Cardiac muscle cell (in vitro differentiated cells and primary cell): Measurements from ENCODE around the gene TCF3. TPM values are rescaled to one million over a fixed set of nuclear protein-coding genes. Genes with fewer than 3 reads are reported as not detected.
"Not testable (repeated sequence)": the region's sequence is repeated elsewhere in the genome, so short reads cannot be mapped to it uniquely, and the experiment has no call there.

Experiments used
- DNase-seq, 2 donors: peaks; one replicate each; pipeline versions ENCODE4 v3.0.0 to v3.0.0-alpha.2; 2010 to 2017; ENCODE audit warnings: low read depth in 1 of 2, low spot score in 1 of 2
- H3K27ac ChIP-seq: fragments of 200-600 bp; sonication (generic); 2 replicates; pipeline ENCODE4 v1.5.1; 2016
- H3K27me3 ChIP-seq: fragments of 200-600 bp; sonication (generic); 2 replicates; pipeline ENCODE4 v1.6.0; 2016; ENCODE audit warnings: control low read depth
- H3K36me3 ChIP-seq: fragments of 200-600 bp; sonication (generic); 2 replicates; pipeline ENCODE4 v1.5.1; 2016; ENCODE audit warnings: control low read depth
- H3K4me1 ChIP-seq: fragments of 200-600 bp; sonication (generic); 2 replicates; pipeline ENCODE4 v1.8.1; 2017; ENCODE audit warnings: low read depth, mild to moderate bottlenecking, mixed run types
- H3K4me3 ChIP-seq: fragments of 200-600 bp; sonication (generic); 2 replicates; pipeline ENCODE4 v1.5.1; 2016; ENCODE audit warnings: mild to moderate bottlenecking
- H3K9me3 ChIP-seq: fragments of 200-600 bp; sonication (generic); 2 replicates; pipeline ENCODE4 v1.5.1; 2017; ENCODE audit warnings: low read depth, mild to moderate bottlenecking, control low read depth
- polyA plus RNA-seq: library from polyadenylated mRNA; unstranded; fragments of >200 nt; fragmentation: Nextera tagmentation; extraction: Ambion mirVana; gene quantifications from 2 replicates; pipeline ENCODE4 v1.2.1, GENCODE V29; 2016
- total RNA-seq: library from RNA; depleted of rRNA; stranded (reverse); fragments of >200 nt; gene quantifications from 2 replicates; pipeline ENCODE4 v1.2.3, GENCODE V29; 2016
- TF ChIP-seq, protein P1 (sequence below): IDR thresholded peaks from 2 replicates; pipeline ENCODE4 v1.5.1; 2012; ENCODE audit warnings: low read depth, mild to moderate bottlenecking, low read length

TCF3 gene
- total RNA-seq (250 and 281 TPM in 2 replicates), polyA plus RNA-seq (110 and 136 TPM in 2 replicates)

DNA sequence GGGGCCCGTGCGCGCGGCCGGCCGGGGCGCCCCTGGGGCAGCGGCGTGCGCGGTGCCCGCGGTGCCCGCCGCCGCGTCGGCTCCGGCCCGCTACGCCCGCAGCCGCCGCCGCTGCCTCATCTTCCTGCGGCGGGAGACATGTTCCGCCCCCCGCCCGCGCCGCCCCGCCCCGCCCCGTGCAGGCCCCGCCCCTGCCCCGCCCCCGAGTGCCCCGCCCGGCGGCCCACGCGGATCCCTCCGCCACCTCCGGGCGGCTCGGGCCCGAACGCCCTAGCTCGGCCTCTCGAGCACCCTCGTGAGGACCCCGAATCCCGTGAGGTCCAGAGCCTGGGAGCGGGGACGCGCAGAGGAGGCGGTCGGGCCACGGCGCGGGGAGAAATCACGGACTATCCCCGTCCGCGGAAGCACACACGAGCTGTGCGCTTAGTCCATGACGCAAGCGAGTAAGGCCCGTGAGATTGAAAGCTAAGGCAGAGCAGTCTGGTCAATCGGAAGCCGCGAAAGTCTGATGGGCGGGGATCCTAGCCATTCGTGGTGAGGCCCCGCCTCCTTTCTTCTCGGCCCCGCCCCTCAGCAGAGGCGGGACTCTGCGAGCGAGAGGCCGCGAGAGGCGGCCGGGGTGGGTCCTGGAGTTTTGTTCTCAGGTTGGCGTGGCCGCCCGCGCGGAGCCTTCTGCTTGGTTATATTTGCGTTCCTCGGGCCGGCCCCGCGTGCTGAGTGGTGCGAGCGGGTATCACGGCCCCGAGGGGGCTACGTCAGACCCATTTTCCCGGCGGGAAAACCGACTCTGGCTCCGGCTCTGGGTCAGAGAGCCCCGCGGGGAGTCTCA is at the start of gene TCF3:
TSS of gene TCF3 (minus strand) at position 145 of the 829 bp plus-strand sequence. CDS start 2,367 bp downstream, outside the sequence.
- peak within 1 kb of the TSS; percentile 100 for H3K27ac ChIP-seq
- no peaks in the 10 kb centered on the region for H3K27me3 ChIP-seq
- H3K9me3 ChIP-seq: no peaks in the 10 kb centered on the region
- TF ChIP-seq, protein P1, sequence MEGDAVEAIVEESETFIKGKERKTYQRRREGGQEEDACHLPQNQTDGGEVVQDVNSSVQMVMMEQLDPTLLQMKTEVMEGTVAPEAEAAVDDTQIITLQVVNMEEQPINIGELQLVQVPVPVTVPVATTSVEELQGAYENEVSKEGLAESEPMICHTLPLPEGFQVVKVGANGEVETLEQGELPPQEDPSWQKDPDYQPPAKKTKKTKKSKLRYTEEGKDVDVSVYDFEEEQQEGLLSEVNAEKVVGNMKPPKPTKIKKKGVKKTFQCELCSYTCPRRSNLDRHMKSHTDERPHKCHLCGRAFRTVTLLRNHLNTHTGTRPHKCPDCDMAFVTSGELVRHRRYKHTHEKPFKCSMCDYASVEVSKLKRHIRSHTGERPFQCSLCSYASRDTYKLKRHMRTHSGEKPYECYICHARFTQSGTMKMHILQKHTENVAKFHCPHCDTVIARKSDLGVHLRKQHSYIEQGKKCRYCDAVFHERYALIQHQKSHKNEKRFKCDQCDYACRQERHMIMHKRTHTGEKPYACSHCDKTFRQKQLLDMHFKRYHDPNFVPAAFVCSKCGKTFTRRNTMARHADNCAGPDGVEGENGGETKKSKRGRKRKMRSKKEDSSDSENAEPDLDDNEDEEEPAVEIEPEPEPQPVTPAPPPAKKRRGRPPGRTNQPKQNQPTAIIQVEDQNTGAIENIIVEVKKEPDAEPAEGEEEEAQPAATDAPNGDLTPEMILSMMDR: no peak
- no peaks in the 10 kb centered on the region for H3K4me1 ChIP-seq
- H3K36me3 ChIP-seq: no peaks in the 10 kb centered on the region
- peak; percentile 99 for DNase-seq
- peak within 1 kb of the TSS; percentile 100 for H3K4me3 ChIP-seq

DNA sequence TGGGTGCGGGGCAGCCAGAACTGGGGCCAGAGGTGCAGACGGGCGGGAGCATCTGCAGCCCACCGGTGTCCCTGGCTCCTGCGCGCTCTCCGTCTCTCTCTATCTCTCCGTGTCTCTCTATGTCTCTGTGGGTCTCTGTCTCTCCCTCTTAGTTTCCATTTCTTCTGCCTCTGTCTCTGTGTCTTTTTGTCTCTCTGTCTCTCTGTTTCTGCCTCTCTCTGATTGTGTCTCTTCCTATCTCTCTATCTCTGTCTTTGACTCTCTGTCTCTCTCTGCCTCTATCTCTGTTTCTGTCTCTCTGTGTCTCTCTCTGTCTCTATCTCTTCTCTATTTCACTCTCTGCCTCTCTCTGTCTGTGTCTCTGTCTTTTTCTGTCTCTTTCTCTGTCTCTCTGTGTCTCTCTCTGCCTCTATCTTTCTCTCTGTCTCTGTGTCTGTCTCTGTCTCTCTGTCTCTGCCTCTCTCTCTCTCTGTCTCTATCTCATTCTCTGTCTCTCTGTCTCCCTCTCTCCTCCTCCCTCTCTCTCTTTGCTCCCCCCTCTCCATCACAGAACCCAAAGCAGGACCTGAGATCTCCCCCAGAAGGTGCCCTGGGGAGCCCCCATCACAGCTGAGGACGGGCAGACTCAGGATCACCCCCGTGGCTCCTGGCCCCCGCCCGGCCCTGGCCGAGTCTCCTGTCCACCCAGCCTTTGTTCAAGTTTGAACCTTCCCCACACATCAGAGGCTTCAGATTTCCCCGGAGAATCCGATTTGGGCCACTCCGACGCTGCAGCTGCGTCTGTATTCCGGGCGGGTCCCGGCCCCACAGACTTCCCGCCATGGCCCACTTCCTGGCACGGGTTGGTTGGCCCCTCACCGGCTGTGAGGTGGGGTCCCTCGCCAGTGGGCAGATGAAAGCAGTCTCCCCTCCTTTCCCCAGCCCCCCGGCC is 48.6 kb upstream of the TCF3 start:
- no peaks in the 10 kb centered on the region for H3K9me3 ChIP-seq
- H3K4me3 ChIP-seq: no peak overlapping the region
- H3K4me1 ChIP-seq: no peaks in the 10 kb centered on the region
- peaks cover 20% of the 10 kb centered on the region for H3K27me3 ChIP-seq
- no peak for DNase-seq
- no peaks in the 10 kb centered on the region for H3K36me3 ChIP-seq
- TF ChIP-seq, protein P1: no peak
- no peak overlapping the region for H3K27ac ChIP-seq

DNA sequence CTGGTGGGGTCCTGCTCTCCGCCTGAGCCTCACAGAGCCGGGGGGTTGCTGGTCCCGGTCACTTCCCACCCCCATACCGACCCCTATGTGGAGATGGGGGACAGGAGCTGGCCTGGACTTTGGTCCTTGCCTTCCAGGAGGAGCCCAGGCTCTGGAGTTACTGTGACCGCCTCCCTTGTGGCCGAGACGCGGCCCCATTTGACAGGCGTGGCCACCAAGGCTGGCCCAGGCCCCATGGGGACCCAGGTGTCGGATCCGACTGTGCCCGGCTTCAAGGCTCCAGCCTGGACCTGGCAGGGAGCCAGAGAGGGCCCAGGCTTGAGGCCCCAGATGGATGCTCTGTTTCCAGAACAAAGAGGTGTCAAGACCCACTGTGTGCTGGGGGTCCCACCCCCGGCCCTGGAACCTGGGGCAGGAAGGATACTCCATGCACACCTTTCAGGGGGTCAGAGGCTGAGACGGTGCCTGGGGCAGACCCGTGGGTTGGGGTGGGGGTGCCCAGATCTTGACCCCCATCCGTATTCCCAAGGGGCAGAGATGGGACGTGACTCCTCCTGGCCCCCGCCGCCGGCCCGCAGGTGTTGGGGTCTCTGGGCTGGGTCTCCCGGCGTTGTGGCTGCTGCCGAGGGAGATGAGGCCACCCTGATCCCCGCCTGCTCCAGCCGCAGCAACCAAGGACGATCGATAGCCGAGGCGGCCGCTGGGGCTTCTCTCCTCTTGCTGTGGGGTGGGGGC is 47.8 kb upstream of the TCF3 start:
- Histone ChIP-seq H3K4me1 (no peaks in the 10 kb centered on the region), H3K27me3 (peaks cover 20% of the 10 kb centered on the region), H3K9me3 (no peaks in the 10 kb centered on the region), H3K27ac (no peak overlapping the region), H3K4me3 (no peak overlapping the region), H3K36me3 (no peaks in the 10 kb centered on the region)
- TF ChIP-seq, protein P1: no peak
- no peak for DNase-seq

DNA sequence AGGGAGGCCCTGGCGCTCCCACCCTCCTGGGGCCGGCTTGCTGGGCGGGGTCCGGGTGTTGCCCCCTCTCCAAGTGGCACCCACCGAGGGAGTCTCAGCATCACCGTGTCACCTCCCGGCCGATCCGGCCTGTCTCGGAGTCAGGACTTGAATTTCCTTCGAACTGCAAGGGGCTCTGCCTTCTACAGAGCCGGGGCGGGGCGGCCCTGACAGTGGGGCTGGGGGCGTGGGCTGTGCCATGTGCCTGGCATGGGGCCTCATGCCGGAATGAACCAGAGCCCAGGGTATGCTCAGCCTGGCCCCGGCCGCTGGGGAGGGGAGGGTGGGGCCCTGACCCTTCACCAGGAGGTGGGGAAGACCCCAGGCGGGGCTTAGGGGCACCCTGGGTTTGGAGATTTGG is 47.0 kb upstream of the TCF3 start:
- H3K4me1 ChIP-seq: no peaks in the 10 kb centered on the region
- H3K27ac ChIP-seq: no peak overlapping the region
- no peaks in the 10 kb centered on the region for H3K36me3 ChIP-seq
- TF ChIP-seq, protein P1: no peak
- no peaks in the 10 kb centered on the region for H3K9me3 ChIP-seq
- no peak overlapping the region for H3K4me3 ChIP-seq
- H3K27me3 ChIP-seq: peaks cover 23% of the 10 kb centered on the region
- no peak for DNase-seq

DNA sequence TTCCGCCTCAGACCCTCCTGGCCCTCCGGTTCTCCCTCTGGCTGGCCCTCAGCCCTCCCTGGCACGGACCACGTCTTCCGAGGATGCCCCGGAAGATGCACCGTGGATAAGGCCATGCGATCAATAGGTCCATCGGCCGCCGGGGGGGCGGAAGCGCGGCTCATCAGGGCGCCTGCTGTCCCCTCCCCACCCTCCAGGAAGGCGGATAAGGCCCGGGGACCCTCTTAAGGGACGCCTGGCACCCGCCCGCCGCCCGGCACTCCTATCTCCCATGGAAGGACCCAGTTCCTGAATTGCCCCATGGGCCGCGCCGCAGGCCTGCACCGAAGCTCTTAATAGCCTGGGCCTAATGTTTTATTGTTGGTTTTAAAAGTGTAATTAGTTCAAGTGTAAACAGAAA is 46.2 kb upstream of the TCF3 start:
- no peak for DNase-seq
- TF ChIP-seq, protein P1: no peak
- no peaks in the 10 kb centered on the region for H3K36me3 ChIP-seq
- H3K4me3 ChIP-seq: no peak overlapping the region
- no peak overlapping the region for H3K27ac ChIP-seq
- peaks cover 31% of the 10 kb centered on the region for H3K27me3 ChIP-seq
- no peaks in the 10 kb centered on the region for H3K9me3 ChIP-seq
- H3K4me1 ChIP-seq: no peaks in the 10 kb centered on the region

DNA sequence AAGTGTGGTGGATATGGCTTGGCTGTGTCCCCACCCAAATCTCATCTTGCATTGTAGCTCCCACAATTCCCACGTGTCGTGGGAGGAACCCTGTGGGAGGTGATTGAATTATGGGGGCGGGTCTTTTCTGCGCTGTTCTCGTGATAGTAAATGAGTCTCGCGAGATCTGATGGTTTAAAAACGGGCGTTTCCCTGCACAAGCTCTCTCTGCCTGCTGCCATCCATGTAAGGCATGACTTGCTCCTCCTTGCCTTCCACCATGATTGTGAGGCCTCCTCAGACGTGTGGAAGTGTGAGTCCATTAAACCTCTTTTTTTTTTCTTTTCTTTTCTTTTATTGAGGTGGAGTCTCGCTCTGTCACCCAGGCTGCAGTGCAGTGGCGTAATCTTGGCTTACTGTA is 43.1 kb upstream of the TCF3 start:
- H3K27me3 ChIP-seq: peaks cover 45% of the 10 kb centered on the region
- H3K27ac ChIP-seq, DNase-seq, H3K36me3 ChIP-seq, H3K4me3 ChIP-seq, H3K9me3 ChIP-seq, H3K4me1 ChIP-seq: not testable (repeated sequence)
